SKM-1 treated with dmso at 0.1 percent for 144 hours (cell line): ENCODE measurements around the gene YWHAQ.

ENCODE experiments used
- DNase-seq: peaks from one replicate; lab custom pipeline; 2025; ENCODE audit not compliant: unreplicated experiment; lab: John Stamatoyannopoulos, UW

Gene YWHAQ

GRCh38 chr2:9630736-9631552, at the start of gene YWHAQ:
TSS of gene YWHAQ (minus strand) at chr2:9630997. CDS start at chr2:9630452, 545 bp downstream.
- peak; percentile 99 for DNase-seq

- no peak for DNase-seq
Measured at GRCh38 chr2:9680082-9680481, 49.3 kb upstream of the YWHAQ start.

DNA sequence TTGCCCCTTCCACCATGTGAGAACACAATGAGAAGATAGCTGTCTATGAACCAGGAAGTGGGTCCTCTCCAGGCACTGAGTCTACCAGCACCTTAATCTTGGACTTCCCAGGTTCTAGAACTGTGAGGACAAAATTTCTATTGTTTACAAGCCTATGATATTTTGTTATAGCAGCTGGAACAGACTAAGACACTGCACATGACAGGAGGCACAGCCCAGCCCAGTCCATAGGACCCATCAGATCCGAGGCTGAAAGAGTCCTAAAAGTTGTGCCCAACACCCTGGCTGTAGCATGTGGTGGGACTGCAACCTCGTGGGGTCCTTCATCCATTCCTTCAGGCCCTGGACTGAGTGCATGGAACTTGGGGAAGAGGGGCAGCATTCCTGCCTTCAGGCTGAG, 48.4 kb upstream of the YWHAQ start:
- no peak for DNase-seq

- DNase-seq = no peak
Measured at GRCh38 chr2:9678544-9678943, 47.7 kb upstream of the YWHAQ start.

GRCh38 chr2:9675415-9676351, 44.9 kb upstream of the YWHAQ start:
- DNase-seq = no peak

DNA sequence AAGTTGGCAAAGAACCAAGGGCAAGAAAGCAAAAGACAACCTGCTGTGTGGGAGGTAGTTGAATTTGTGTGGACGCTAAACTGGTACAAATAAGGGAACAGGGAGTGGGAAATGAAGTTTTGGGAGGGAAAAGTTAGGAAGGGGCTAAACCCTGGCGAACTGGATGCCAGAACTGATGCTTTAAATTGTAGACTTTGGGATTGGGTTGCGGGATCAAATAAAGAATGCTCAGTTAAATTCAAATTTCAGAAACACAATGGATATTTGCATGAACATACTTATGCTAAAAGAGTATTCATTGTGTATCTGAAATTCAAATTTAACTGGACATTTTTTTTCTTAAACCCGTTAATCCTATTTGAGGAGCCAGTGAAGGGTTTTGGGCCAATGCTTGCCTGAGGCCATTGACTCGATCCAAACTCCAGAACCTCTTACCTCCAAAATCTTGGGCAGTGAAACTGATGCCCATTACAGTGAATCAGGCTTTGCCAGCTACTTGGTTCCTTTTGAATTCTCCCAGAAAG, 44.2 kb upstream of the YWHAQ start:
- no peak for DNase-seq

DNA sequence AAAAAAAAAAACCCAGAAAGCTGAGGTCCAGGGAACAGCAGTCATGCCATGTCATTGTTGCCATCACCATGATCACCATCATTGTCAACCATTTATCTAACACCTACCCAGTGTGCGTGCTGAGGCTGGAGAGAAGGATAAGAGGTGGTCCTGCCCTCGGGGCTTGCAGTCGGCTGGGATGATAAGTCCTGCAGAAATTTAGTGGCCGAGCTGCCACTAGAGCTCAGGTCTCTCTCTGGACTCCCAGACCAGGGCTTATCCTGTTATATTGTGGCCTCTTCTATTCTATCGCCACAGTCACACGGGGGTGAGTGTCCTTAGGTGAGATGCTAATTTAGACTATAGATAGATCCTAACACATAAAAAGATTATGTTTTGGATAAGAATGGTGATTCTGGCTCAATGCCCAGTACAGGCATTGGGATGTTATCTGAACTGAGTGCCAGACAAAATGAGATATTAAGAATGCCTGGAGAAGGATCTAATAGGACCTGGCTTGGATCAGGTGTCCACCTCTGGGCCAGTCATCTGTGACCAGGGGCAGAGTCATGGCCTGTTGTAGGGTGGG, 43.2 kb upstream of the YWHAQ start:
- DNase-seq = no peak

GRCh38 chr2:9668687-9669345, 38.0 kb upstream of the YWHAQ start:
- no peak for DNase-seq

- DNase-seq = no peak
Measured at GRCh38 chr2:9667826-9668225, 37.0 kb upstream of the YWHAQ start.

- no peak for DNase-seq
Measured at GRCh38 chr2:9666306-9666705, 35.5 kb upstream of the YWHAQ start.

DNA sequence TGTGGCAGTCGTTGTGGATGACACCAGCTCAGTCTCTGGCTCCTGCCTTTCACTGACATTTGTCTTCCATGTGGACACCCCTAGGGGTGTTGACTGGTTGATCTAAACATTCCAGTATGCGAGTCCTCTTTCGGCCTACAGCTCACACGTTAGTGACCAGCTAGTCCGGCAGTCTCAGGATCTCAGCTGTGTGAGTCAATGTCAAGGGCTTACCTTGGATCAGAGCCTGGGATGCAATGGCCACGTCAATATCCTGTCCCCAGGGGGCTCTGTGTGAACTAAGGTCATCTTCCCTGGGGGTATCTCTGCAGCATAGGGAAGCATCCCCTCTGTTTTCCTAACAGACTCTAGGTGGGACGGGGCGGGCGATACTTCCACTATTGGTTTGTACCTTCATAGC, 35.1 kb upstream of the YWHAQ start:
- no peak for DNase-seq

- no peak for DNase-seq
Measured at GRCh38 chr2:9664365-9664764, 33.6 kb upstream of the YWHAQ start.

- no peak for DNase-seq
Measured at GRCh38 chr2:9663008-9663879, 32.4 kb upstream of the YWHAQ start.

DNA sequence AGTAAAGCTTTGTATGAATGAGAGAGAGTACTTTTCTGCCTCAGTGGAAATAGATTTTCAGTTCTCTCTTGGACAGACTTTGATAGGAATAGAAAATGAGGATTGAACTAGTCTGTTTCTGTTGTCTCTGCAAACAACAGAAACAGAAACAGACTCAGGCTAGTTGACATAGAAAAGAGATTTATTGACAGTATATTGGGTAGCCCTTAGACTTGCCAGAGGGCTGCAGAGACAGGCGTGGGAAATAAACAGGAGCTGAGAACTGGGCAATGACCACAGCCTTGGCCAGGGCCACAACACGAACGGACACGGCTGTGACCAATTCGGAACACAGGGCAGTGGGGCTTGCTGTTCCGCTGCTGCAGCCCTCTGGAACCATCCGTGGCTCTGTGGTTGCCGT, 30.5 kb upstream of the YWHAQ start:
- no peak for DNase-seq

GRCh38 chr2:9660781-9661180, 30.0 kb upstream of the YWHAQ start:
- DNase-seq = no peak

- DNase-seq = no peak
Measured at GRCh38 chr2:9660154-9660553, 29.4 kb upstream of the YWHAQ start.

DNA sequence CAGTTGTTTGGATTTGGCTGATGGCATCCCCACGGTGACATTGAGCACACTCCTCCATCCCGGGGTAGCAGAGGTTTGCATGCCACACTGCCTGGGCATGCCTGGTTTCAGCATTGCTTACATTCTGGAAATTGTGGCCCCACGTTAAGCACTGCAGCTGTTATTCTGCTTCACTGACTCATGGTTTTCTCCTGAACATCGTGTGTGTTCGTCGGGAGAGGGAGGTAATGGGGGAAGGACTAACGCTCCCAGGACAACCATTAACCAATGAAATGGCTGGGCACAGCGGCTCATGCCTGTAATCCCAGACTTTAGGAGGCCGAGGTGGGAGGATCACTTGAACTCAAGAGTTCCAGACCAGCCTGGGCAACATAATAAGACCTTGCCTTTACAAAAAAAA, 28.2 kb upstream of the YWHAQ start:
- no peak for DNase-seq

- DNase-seq = no peak
Measured at GRCh38 chr2:9657731-9658130, 26.9 kb upstream of the YWHAQ start.

DNA sequence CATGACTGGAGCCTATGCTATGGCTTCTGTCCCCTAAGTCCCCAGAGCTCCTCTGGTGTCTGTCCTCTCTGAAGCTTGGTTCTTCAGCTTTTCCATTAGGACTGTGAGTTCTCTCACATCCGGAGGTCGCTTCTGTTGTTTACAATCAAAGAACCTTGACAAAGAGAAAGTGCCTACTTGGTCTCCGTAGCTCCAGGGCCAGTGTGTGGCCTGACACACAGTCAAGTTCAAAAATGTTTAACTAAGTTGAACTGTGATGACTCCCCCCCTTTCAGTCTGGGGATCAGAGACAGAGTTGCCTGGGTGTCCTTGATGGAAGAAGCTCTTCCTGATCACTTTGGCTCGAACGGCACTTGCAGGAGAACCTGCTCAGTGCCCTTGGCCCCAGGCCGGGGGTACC, 26.3 kb upstream of the YWHAQ start:
- DNase-seq = no peak

GRCh38 chr2:9656270-9656766, 25.5 kb upstream of the YWHAQ start:
- DNase-seq = no peak
